SK-N-SH treated with all-trans-retinoic acid at 6 μM for 48 hours (cell line): ENCODE results near the gene MYH3.

Experiments
- ARNTL ChIP-seq: fragments of 450-650 bp; formaldehyde crosslinking; IDR thresholded peaks from 2 replicates; pipeline ENCODE4 v1.5.0; 2020; ENCODE audit warnings: low read depth, mild to moderate bottlenecking, moderate library complexity, borderline replicate concordance
- CSDC2 ChIP-seq: fragments of 250-450 bp; sonication (Bioruptor Pico); IDR thresholded peaks from 2 replicates; pipeline ENCODE4 v1.5.0; 2020; ENCODE audit warnings: mild to moderate bottlenecking, moderate library complexity
- ESRRG ChIP-seq: fragments of 250-450 bp; sonication (Bioruptor Pico); IDR thresholded peaks from 2 replicates; pipeline ENCODE4 v1.6.1; 2021; ENCODE audit warnings: mild to moderate bottlenecking
- GLIS3 ChIP-seq: fragments of 250-450 bp; sonication (Bioruptor Pico); IDR thresholded peaks from 2 replicates; pipeline ENCODE4 v1.5.0; 2020; ENCODE audit warnings: mild to moderate bottlenecking, moderate library complexity
- PATZ1 ChIP-seq: fragments of 250-450 bp; sonication (Bioruptor Pico); IDR thresholded peaks from 2 replicates; pipeline ENCODE4 v1.8.0; 2020; ENCODE audit warnings: mild to moderate bottlenecking, moderate library complexity, borderline replicate concordance
- ZFP3 ChIP-seq: fragments of 250-450 bp; sonication (Bioruptor Pico); IDR thresholded peaks from 2 replicates; pipeline ENCODE4 v1.5.0; 2020; ENCODE audit warnings: mild to moderate bottlenecking, moderate library complexity
- ZFP30 ChIP-seq: fragments of 450-650 bp; formaldehyde crosslinking; IDR thresholded peaks from 2 replicates; pipeline ENCODE4 v1.5.0; 2022; ENCODE audit warnings: mild to moderate bottlenecking, moderate library complexity

- TF ChIP-seq ZFP30 (CRISPR knock-in tag) (no peak), PATZ1 (no peak), ZFP3 (CRISPR knock-in tag) (no peak), ARNTL (CRISPR knock-in tag) (no peak), CSDC2 (CRISPR knock-in tag) (no peak), ESRRG (CRISPR knock-in tag) (no peak), GLIS3 (CRISPR knock-in tag) (no peak)
These were observed 44.0 kb downstream of the MYH3 start for GRCh38 chr17:10612957-10613744.
